Left ventricle myocardium inferior (tissue), 1 donor: ENCODE data around the gene LSAMP. TPM values are rescaled to one million over a fixed set of nuclear protein-coding genes. Genes with fewer than 3 reads are reported as not detected.

ENCODE experiments used
- DNase-seq: peaks from one replicate; pipeline ENCODE4 v3.0.0-alpha.2; 2020
- H3K27ac ChIP-seq: fragments of 200-600 bp; replicated peaks from 2 replicates; pipeline ENCODE4 v1.8.0; 2021
- H3K27me3 ChIP-seq: fragments of 200-600 bp; 2 replicates; pipeline ENCODE4 v1.8.0; 2021; ENCODE audit warnings: low read depth
- H3K36me3 ChIP-seq: fragments of 200-600 bp; 2 replicates; pipeline ENCODE4 v1.8.0; 2021
- H3K4me1 ChIP-seq: fragments of 200-600 bp; 2 replicates; pipeline ENCODE4 v1.8.0; 2021
- H3K4me3 ChIP-seq: fragments of 200-600 bp; 2 replicates; pipeline ENCODE4 v1.8.0; 2021; ENCODE audit warnings: mild to moderate bottlenecking, moderate library complexity
- H3K9me3 ChIP-seq: fragments of 200-600 bp; replicated peaks from 2 replicates; pipeline ENCODE4 v1.8.0; 2021
- intact Hi-C: fragments of 100-400 bp; cut with micrococcal nuclease; formaldehyde crosslinking; loops from one replicate; pipeline ENCODE4 v1.11.0; 2022
- total RNA-seq: library from RNA; stranded (reverse); fragmentation: NEBNext Ultra II Directional; extraction: Animal tissue kit (Norgen Biotek cat#: 25700); gene quantifications from one replicate; pipeline ENCODE4 v1.2.1, GENCODE V29; 2021
- TF ChIP-seq, protein P1 (sequence below): fragments of 200-600 bp; IDR thresholded peaks from 2 replicates; pipeline ENCODE4 v1.8.0; 2021; ENCODE audit warnings: antibody characterized with exemption, mild to moderate bottlenecking, borderline replicate concordance
- donor health status: DM: no; HTN: yes; CAD: no; lungs with severe emphysema.

Gene LSAMP
- total RNA-seq, 1 donor from 2014 or later = 1.2 TPM

DNA sequence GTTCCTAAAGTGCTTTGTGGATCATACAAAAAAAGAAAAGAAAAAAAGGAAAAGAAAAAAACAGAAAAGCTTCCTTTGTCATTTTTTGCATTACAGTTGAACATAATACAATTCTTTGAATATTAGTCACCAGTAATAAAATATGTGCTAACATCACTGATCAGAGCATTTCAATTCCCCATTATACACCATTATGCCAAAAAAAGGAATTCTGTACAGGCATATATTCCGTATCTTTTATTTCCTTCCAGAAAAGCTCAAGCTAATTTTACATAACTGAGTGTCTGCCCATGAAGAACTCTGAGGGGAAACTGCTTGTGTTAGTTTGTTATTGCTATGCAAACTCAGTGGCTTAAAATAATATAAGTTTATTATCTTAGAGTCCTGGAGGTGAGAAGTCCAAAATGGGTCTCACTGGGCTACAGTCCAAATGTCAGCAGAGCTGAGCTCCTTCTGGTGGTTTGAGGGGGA, 444.1 kb downstream of the LSAMP start:
- no peaks in the 10 kb centered on the region for H3K9me3 ChIP-seq
- peaks cover 18% of the 10 kb centered on the region for H3K4me1 ChIP-seq
- TF ChIP-seq, protein P1, sequence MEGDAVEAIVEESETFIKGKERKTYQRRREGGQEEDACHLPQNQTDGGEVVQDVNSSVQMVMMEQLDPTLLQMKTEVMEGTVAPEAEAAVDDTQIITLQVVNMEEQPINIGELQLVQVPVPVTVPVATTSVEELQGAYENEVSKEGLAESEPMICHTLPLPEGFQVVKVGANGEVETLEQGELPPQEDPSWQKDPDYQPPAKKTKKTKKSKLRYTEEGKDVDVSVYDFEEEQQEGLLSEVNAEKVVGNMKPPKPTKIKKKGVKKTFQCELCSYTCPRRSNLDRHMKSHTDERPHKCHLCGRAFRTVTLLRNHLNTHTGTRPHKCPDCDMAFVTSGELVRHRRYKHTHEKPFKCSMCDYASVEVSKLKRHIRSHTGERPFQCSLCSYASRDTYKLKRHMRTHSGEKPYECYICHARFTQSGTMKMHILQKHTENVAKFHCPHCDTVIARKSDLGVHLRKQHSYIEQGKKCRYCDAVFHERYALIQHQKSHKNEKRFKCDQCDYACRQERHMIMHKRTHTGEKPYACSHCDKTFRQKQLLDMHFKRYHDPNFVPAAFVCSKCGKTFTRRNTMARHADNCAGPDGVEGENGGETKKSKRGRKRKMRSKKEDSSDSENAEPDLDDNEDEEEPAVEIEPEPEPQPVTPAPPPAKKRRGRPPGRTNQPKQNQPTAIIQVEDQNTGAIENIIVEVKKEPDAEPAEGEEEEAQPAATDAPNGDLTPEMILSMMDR = no peak
- intact Hi-C loops = no loop called here
- no peaks in the 10 kb centered on the region for H3K27me3 ChIP-seq
- DNase-seq = no peak
- no peak overlapping the region for H3K27ac ChIP-seq
- H3K4me3 ChIP-seq = no peak overlapping the region
- no peaks in the 10 kb centered on the region for H3K36me3 ChIP-seq

DNA sequence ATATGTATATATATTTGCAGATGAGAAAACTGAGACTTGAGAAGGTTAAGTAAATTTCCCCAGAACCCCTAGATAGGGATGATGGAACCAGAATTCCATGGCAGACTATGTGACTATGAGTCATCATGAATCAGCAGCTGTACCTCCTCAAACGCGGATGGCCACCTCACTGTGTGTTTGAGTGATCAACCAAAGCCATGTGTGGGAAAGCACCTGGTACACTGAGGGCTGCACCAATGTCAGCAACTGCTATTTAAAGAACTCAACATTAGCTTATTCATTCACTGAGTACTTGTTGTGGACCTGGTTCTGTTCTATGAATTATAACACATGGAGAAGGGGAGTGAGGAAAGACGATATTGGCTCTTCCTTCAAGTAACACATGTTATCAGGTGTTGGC, 445.0 kb downstream of the LSAMP start:
- H3K4me1 ChIP-seq = peaks cover 17% of the 10 kb centered on the region
- H3K27ac ChIP-seq = no peak overlapping the region
- H3K27me3 ChIP-seq = no peaks in the 10 kb centered on the region
- intact Hi-C loops = no loop called here
- no peak overlapping the region for H3K4me3 ChIP-seq
- no peak for DNase-seq
- H3K36me3 ChIP-seq = no peaks in the 10 kb centered on the region
- TF ChIP-seq, protein P1 = no peak
- no peaks in the 10 kb centered on the region for H3K9me3 ChIP-seq

DNA sequence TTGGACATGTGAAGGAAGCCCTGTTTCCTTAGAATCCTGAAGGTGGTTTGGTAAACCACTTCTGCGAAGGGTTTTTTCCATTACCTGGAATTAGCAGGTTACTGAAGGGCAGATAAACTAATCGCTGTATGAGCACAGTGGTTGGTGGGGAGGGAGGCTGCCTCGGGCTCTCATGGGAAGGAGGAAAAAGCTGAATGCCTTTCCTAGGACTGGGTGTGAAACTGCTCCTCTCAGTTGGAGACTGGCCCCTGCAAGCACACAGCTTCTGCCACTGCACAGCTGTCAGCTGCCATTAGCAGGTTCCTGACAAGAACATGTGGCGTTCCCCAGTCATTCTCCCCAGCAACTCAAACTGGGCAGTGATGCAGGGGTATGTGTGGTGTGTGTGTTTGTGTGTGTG, 445.7 kb downstream of the LSAMP start:
- H3K36me3 ChIP-seq = no peaks in the 10 kb centered on the region
- no peaks in the 10 kb centered on the region for H3K27me3 ChIP-seq
- H3K4me3 ChIP-seq = no peak overlapping the region
- peaks cover 14% of the 10 kb centered on the region for H3K4me1 ChIP-seq
- TF ChIP-seq, protein P1 = no peak
- no peaks in the 10 kb centered on the region for H3K9me3 ChIP-seq
- H3K27ac ChIP-seq = no peak overlapping the region
- intact Hi-C loops = no loop called here
- no peak for DNase-seq

DNA sequence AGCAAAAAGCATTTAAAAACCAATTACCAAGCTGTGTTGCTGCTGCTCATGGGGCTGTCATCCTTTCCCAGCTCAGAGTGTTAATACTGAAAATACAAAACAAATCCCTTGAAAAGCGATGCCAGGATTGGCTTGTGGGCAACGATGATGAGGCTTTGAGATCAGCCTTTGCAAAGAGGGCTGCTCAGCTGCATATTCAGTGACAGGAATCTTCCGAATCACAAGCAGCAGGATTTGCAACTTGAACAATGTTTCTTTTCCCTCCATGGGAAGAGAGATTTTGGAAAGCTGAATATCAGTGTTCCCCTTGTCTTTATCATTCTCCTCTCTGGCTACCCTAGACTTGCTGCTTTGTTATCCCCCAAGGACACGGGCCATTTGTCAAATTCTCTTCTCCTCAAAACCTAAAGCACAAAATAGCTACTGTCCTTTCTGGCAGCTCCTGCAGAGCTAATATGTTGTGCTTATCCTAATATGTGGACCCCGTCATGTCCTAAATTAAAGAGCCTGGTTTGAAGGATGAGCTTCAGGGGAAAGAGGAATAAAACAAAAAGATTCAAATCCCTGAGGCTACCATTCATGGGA, 446.2 kb downstream of the LSAMP start:
- TF ChIP-seq, protein P1 = no peak
- no peak overlapping the region for H3K4me3 ChIP-seq
- H3K36me3 ChIP-seq = no peaks in the 10 kb centered on the region

DNA sequence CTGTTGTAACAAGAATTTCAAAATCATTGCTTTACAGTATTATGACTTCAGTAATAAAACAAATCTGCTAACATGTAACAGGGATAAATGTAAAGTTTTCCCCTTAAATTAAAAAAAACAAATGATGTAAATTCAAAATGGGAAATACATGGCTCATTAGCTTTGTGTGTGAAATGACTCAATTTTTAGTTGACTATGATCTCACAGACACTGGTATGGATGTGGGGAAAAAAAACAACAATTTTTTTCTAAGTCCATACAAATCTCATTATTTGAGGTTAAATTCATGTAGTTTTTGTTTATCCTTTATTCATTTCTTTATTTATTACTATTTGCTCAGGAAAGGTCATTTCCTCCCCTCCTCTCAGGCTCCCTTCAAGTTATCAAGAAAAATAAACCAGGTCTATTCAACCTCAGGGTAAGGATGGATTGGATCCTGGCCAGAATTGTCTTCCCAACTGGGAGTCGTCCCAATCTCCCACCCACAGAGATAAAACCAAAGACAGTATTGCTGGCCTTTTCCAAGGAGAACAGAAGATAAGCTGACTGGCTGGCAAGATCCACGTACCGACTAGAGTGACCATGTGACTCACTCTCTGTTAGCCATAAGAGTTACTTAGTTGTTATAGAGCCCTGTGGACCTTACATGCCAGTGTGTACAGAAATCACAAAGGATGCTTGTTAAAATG, 448.7 kb downstream of the LSAMP start:
- intact Hi-C loops = no loop called here
- no peak overlapping the region for H3K4me3 ChIP-seq
- TF ChIP-seq, protein P1 = no peak
- peaks cover 14% of the 10 kb centered on the region for H3K4me1 ChIP-seq
- H3K36me3 ChIP-seq = no peaks in the 10 kb centered on the region
- no peaks in the 10 kb centered on the region for H3K27me3 ChIP-seq
- H3K9me3 ChIP-seq = no peaks in the 10 kb centered on the region
- DNase-seq = no peak
- no peak overlapping the region for H3K27ac ChIP-seq

More for the DNA sequence above, 446.2 kb downstream of the LSAMP start:
- no peak for DNase-seq
- Histone ChIP-seq H3K27ac (no peak overlapping the region), H3K4me1 (peaks cover 14% of the 10 kb centered on the region), H3K27me3 (no peaks in the 10 kb centered on the region), H3K9me3 (no peaks in the 10 kb centered on the region)
- intact Hi-C loops = no loop called here
